ENCODE measurements around the gene COA3. TPM values are rescaled to one million over a fixed set of nuclear protein-coding genes. Genes with fewer than 3 reads are reported as not detected.

Gene COA3
- total RNA-seq, 4 donors from 2014 or later, result 40.9 to 100 (median 51.8) TPM

DNA sequence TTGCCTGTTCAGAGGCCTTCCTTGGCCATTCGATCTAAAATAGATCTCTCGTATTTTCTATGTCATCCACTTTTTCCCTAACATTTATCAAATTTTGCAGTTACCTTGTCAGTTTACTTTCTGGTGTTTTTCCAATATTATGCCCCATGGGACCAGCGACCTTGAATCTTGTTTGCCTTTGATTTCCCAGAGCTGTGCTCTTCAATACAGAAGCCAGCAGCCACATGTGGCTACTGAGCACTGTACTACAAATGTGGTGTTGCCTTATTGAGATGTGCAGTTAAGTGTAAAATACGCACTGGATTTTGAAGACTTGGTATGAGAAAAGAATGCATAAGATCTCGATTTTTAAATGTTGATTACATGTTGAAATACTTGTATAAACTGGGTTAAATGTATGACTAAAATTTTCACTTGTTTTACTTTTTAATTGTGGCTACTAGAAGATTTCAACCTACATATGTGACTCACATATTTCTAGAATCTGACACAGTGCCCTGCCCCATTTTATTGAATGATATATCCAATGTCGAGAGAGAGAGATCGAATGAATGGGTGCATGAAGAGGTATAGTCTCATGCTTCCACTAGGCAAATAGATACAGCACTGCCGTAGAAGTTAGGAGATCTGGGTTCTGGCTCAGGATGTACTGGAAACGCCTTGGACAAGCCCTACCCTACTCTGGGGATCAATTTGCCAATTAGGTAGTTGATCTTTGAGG, 33.9 kb upstream of the COA3 start:
- TF ChIP-seq, protein P1, sequence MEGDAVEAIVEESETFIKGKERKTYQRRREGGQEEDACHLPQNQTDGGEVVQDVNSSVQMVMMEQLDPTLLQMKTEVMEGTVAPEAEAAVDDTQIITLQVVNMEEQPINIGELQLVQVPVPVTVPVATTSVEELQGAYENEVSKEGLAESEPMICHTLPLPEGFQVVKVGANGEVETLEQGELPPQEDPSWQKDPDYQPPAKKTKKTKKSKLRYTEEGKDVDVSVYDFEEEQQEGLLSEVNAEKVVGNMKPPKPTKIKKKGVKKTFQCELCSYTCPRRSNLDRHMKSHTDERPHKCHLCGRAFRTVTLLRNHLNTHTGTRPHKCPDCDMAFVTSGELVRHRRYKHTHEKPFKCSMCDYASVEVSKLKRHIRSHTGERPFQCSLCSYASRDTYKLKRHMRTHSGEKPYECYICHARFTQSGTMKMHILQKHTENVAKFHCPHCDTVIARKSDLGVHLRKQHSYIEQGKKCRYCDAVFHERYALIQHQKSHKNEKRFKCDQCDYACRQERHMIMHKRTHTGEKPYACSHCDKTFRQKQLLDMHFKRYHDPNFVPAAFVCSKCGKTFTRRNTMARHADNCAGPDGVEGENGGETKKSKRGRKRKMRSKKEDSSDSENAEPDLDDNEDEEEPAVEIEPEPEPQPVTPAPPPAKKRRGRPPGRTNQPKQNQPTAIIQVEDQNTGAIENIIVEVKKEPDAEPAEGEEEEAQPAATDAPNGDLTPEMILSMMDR (IDR thresholded peaks at IDR 0.05), result no peak
- TF ChIP-seq POLR2A (IDR thresholded peaks at IDR 0.05), result no peak
- H3K27ac ChIP-seq, result peak overlapping the region; percentile 77 to 82
- H3K4me3 ChIP-seq, result peak overlapping the region; percentile 61 to 89
- no peaks in the 10 kb centered on the region for H3K36me3 ChIP-seq
- no peaks in the 10 kb centered on the region for H3K9me3 ChIP-seq
- H3K27me3 ChIP-seq, result no peaks in the 10 kb centered on the region
- no peaks in the 10 kb centered on the region for H3K4me1 ChIP-seq
- intact Hi-C loops (cut with DNase I; ENCODE audit: low total_unique reads), result no loop called here
- DNase-seq, result no peak

DNA sequence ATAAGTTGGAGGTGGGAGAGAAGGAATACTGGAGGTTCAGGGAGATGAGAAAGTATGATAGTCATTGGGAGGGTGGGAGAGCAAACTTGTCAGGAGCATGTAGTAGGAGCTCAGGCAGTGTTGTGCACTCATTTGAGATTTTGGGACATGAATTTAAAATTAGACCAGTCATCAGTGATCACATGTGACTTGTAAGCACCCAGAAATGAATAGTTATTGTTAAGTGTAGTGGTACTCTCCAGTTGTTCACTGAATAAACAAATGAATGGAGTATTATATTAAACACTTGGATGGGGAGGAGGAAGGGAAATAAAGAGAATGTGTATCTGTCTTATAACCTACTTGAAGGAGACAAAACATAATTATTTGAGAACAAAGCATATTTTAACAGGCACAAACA, 32.5 kb upstream of the COA3 start:
- DNase-seq, result no peak
- no peaks in the 10 kb centered on the region for H3K4me1 ChIP-seq
- H3K4me3 ChIP-seq, result no peak overlapping the region
- no peak for TF ChIP-seq POLR2A (IDR thresholded peaks at IDR 0.05)
- TF ChIP-seq, protein P1 (IDR thresholded peaks at IDR 0.05), result no peak
- H3K27me3 ChIP-seq, result no peaks in the 10 kb centered on the region
- intact Hi-C loops (cut with DNase I; ENCODE audit: low total_unique reads), result no loop called here
- H3K9me3 ChIP-seq, result no peaks in the 10 kb centered on the region
- no peak overlapping the region for H3K27ac ChIP-seq
- no peaks in the 10 kb centered on the region for H3K36me3 ChIP-seq

DNA sequence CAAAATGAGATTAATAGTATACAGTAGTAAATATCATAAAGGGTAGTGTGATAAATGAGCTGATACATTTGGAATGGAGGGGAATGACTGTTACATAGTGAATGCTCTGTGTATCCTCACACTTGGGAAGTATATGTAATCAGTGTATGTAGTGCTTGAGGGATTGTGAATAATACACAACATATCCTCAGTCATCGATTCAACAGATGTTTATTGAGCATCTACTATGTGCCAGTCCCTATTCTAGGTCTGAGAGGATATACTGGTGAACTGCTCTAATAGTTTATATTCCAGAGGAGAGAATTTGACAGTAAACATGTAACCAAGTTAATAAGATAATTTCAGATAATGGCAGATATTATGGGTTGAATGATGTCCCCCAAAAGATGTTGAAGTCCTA, 29.0 kb upstream of the COA3 start:
- Histone ChIP-seq H3K27ac (no peak overlapping the region), H3K27me3 (no peaks in the 10 kb centered on the region), H3K36me3 (no peaks in the 10 kb centered on the region), H3K9me3 (no peaks in the 10 kb centered on the region), H3K4me1 (peaks cover 0 to 3% of the 10 kb centered on the region in 2 donors), H3K4me3 (no peak overlapping the region)
- intact Hi-C loops (cut with DNase I; ENCODE audit: low total_unique reads), result no loop called here
- no peak for TF ChIP-seq POLR2A (IDR thresholded peaks at IDR 0.05)
- TF ChIP-seq, protein P1 (IDR thresholded peaks at IDR 0.05), result no peak
- DNase-seq, result no peak

DNA sequence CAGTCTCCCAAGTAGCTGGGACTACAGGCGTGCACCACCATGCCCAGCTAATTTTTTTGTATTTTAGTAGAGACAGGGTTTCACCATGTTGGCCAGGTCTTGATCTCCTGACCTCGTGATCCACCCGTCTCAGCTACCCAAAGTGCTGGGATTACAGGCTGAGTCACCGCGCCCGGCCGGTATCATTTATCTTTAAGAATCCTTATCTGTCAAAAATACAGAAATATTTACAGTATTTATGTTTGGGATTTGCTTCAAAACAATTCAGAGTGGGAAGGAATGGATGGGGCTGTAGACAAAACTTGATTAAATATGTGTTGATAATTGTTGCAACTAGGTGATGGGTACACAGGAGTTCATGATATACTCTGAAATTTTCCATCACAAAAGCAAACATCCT, 22.7 kb upstream of the COA3 start:
- TF ChIP-seq, protein P1 (IDR thresholded peaks at IDR 0.05), result no peak
- no peak for TF ChIP-seq POLR2A (IDR thresholded peaks at IDR 0.05)
- Histone ChIP-seq H3K27ac (no peak overlapping the region), H3K9me3 (no peaks in the 10 kb centered on the region), H3K27me3 (no peaks in the 10 kb centered on the region), H3K4me1 (peaks cover 0 to 3% of the 10 kb centered on the region in 2 donors), H3K36me3 (no peaks in the 10 kb centered on the region), H3K4me3 (no peak overlapping the region)
- intact Hi-C loops (cut with DNase I; ENCODE audit: low total_unique reads), result no loop called here
- DNase-seq, result no peak

DNA sequence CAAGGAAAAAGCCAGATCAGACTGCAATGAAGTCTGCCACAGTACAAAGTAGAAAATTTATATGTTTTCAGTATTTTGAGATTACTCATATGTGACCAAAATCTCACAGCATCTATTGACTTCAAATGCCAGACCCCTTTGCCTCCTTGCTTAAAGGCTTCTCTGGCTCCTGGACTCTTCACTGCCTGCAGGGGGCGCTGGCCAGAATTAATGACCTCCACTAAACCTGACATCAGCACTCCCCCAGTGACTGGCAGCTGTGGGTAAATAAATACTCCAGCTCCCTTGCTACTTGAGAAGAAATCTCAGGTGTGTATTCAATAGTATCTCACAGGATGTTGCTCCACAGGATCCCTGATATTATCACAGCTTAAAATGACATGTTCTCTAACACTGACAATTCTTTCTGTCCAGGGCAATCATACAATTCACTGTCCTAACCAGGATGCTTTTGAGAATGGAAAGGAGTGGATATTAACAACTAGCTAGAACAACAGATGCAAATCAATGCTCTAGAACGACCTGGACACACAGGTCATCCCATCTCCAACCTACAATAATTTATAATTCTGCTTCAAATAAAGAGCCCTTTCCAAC, 21.5 kb upstream of the COA3 start:
- Histone ChIP-seq H3K4me1 (peaks cover 0 to 3% of the 10 kb centered on the region in 2 donors), H3K4me3 (no peak overlapping the region), H3K27ac (no peak overlapping the region), H3K27me3 (no peaks in the 10 kb centered on the region), H3K36me3 (no peaks in the 10 kb centered on the region), H3K9me3 (no peaks in the 10 kb centered on the region)
- no peak for DNase-seq
- intact Hi-C loops (cut with DNase I; ENCODE audit: low total_unique reads), result no loop called here
- TF ChIP-seq, protein P1 (IDR thresholded peaks at IDR 0.05), result peak in 3 of 4 experiments; percentile 7 to 33 (median 30)
- no peak for TF ChIP-seq POLR2A (IDR thresholded peaks at IDR 0.05)

Data from uterus (tissue), 4 donors.